Colon (tissue), 2 donors: ENCODE results near the gene CORO2B.

Experiments used
- FAIRE-seq: peaks from 2 replicates; lab custom pipeline; 2012; peaks lifted over from hg19 to GRCh38; lab: Jason Lieb, UNC
- donor health status: control.
- donor health status: control.

CORO2B gene

GRCh38 chr15:68574046-68574445 lies 4.7 kb upstream of the CORO2B start:
- FAIRE-seq = no peak

- no peak for FAIRE-seq
These were observed 4.2 kb upstream of the CORO2B start for GRCh38 chr15:68574629-68575028.

- FAIRE-seq = no peak
These were observed 2.4 kb upstream of the CORO2B start for GRCh38 chr15:68576235-68576892.

- no peak for FAIRE-seq
These were observed 416 bp upstream of the CORO2B start for GRCh38 chr15:68578175-68578979.

- FAIRE-seq = no peak
These were observed 1.5 kb downstream of the CORO2B start for GRCh38 chr15:68580026-68580882.

- no peak for FAIRE-seq
These were observed 2.0 kb downstream of the CORO2B start for GRCh38 chr15:68580883-68581155.

GRCh38 chr15:68581725-68582124 lies 2.9 kb downstream of the CORO2B start:
- no peak for FAIRE-seq

GRCh38 chr15:68582236-68582635 lies 3.4 kb downstream of the CORO2B start:
- no peak for FAIRE-seq

GRCh38 chr15:68582864-68583263 lies 4.1 kb downstream of the CORO2B start:
- FAIRE-seq = no peak

GRCh38 chr15:68583321-68583720 lies 4.5 kb downstream of the CORO2B start:
- no peak for FAIRE-seq

GRCh38 chr15:68583936-68584755 lies 5.4 kb downstream of the CORO2B start:
- FAIRE-seq = no peak

- FAIRE-seq = no peak
These were observed 6.2 kb downstream of the CORO2B start for GRCh38 chr15:68584756-68585573.

GRCh38 chr15:68585574-68586273 lies 6.9 kb downstream of the CORO2B start:
- no peak for FAIRE-seq

- no peak for FAIRE-seq
These were observed 7.6 kb downstream of the CORO2B start for GRCh38 chr15:68586274-68586961.

- no peak for FAIRE-seq
These were observed 9.1 kb downstream of the CORO2B start for GRCh38 chr15:68587769-68588385.

- FAIRE-seq = no peak
These were observed 10.3 kb downstream of the CORO2B start for GRCh38 chr15:68589053-68589452.

- no peak for FAIRE-seq
These were observed 11.3 kb downstream of the CORO2B start for GRCh38 chr15:68589783-68590710.

- FAIRE-seq = no peak
These were observed 12.1 kb downstream of the CORO2B start for GRCh38 chr15:68590721-68591389.
